Measurements from ENCODE around the gene KRT17. TPM values are rescaled to one million over a fixed set of nuclear protein-coding genes. Genes with fewer than 3 reads are reported as not detected.

Gene KRT17
- total RNA-seq, 1 donor from 2014 or later = 5.9 TPM

DNA sequence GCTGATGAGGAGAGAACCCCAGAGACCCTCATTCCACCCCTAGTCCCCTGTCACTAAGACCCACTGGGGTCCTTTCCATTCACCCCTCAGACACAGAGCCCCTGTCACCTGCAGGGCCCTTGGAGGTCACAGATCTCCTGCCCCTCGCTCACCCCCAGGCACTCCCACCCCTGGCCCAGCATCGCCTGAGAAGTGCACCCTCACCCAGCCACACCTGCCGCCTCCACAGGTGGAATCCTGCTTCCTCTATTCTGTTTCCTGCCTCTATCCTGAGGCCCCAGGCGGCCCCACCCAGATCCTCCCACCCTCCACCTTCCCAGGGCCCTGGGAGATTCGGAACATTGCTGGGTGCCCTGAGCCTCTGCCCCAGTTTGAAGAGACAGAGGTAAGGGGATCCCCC, 13.8 kb upstream of the KRT17 start:
- ATAC-seq (no peak), DNase-seq (no peak)
- no peaks in the 10 kb centered on the region for H3K4me1 ChIP-seq
- H3K4me3 ChIP-seq = no peak overlapping the region
- intact Hi-C loops (cut with DNase I) = no loop called here
- H3K27ac ChIP-seq = no peak overlapping the region
- H3K27me3 ChIP-seq = no peaks in the 10 kb centered on the region
- TF ChIP-seq, protein P1, sequence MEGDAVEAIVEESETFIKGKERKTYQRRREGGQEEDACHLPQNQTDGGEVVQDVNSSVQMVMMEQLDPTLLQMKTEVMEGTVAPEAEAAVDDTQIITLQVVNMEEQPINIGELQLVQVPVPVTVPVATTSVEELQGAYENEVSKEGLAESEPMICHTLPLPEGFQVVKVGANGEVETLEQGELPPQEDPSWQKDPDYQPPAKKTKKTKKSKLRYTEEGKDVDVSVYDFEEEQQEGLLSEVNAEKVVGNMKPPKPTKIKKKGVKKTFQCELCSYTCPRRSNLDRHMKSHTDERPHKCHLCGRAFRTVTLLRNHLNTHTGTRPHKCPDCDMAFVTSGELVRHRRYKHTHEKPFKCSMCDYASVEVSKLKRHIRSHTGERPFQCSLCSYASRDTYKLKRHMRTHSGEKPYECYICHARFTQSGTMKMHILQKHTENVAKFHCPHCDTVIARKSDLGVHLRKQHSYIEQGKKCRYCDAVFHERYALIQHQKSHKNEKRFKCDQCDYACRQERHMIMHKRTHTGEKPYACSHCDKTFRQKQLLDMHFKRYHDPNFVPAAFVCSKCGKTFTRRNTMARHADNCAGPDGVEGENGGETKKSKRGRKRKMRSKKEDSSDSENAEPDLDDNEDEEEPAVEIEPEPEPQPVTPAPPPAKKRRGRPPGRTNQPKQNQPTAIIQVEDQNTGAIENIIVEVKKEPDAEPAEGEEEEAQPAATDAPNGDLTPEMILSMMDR (IDR thresholded peaks at IDR 0.05) = no peak
- no peaks in the 10 kb centered on the region for H3K9me3 ChIP-seq
- no peaks in the 10 kb centered on the region for H3K36me3 ChIP-seq

DNA sequence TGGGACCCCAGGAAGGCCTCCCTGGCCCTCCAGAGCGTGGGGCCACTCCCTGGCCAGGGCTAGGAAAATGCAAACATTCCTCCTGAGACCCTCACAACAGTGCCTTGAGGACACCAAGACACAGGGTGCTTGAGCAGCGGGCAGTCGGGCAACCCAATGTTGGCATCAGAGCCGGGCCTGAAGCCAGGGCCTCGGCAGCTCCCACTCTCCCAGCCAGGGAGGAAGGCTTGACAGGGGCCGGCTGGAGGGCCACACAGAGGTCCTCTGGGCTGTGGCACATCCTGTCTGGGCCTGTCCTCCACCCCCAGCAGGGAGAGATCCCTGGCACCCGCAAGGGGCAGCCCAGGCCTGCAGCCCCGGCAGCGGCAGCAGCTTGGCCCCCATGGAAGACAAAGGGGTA, 12.3 kb upstream of the KRT17 start:
- Histone ChIP-seq H3K9me3 (no peaks in the 10 kb centered on the region), H3K27ac (no peak overlapping the region), H3K36me3 (no peaks in the 10 kb centered on the region), H3K27me3 (no peaks in the 10 kb centered on the region), H3K4me3 (no peak overlapping the region), H3K4me1 (no peaks in the 10 kb centered on the region)
- intact Hi-C loops (cut with DNase I) = no loop called here
- ATAC-seq (no peak), DNase-seq (no peak)
- TF ChIP-seq, protein P1 (IDR thresholded peaks at IDR 0.05) = no peak

DNA sequence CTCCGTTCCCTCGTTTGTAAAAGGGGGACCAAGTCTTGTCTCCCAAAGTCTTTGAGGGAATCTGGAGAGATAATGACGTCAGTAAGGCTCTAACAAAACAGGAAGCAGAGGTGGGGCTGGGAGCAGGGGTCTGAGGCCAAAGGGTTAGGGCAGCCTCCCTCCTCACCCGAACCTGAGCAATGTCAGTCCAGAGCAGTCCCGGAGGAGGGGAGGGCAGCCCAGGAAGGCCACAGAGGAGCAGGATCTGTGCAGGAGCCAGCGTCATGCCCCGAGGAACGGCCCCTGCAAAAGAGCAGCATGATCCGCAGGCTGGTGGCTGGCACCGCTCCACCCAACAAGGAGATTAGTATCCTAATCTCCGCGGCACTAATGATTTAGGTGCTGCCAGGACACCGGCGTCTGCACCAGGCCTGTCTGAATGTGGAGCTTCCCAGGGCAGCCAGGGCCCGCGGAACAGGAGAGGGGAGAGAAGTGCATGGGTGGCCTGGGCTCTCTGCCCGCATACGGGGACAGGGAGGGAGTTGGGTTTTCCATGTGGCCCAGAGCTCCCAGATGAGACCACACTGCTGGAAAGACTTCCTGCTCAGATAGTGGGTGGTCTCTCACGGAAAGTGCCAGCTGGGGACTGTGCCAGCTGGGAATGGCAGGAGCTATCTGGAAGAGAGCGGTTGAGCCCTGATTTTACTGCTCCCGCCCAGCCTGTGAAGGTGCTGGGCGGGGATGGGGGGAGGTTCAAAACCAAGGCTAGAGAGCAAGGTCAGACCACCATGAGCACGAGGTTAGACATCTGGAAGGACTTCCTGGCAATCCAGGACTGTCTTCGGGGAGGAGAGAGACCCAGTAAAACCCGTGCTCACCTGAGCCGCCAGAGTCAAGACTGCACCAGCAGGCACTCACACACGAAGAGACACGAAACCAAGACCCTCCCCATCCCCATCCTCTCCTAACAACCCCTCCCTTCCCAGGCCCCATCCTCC, 11.0 kb upstream of the KRT17 start:
- no peak for DNase-seq
- Histone ChIP-seq H3K27me3 (no peaks in the 10 kb centered on the region), H3K36me3 (no peaks in the 10 kb centered on the region), H3K9me3 (no peaks in the 10 kb centered on the region), H3K27ac (no peak overlapping the region), H3K4me1 (no peaks in the 10 kb centered on the region), H3K4me3 (no peak overlapping the region)
- TF ChIP-seq, protein P1 (IDR thresholded peaks at IDR 0.05) = no peak
- ATAC-seq = no peak
- intact Hi-C loops (cut with DNase I) = no loop called here

DNA sequence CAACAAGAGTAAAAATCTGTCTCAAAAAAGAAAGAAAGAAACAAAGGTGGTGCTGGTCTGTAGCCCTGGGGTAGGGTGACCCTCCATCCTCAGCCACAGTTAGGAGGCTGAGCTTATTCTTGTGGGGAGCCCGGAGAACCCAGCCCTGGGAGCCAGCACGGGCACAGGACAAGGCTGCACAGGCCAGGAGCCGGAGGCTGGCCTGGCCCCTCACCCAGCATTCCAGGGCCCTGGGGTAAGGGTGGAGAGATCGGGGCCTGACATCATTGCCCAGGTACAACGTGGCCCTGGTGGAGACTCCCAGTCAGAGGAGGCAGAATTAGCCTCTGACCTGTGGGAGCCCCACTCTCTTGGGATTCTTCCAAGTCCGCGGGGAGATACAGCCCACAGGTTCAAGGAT, 10.3 kb upstream of the KRT17 start:
- ATAC-seq (no peak), DNase-seq (no peak)
- TF ChIP-seq, protein P1 (IDR thresholded peaks at IDR 0.05) = no peak
- intact Hi-C loops (cut with DNase I) = no loop called here
- no peaks in the 10 kb centered on the region for H3K36me3 ChIP-seq
- no peak overlapping the region for H3K4me3 ChIP-seq
- H3K4me1 ChIP-seq = no peaks in the 10 kb centered on the region
- H3K27ac ChIP-seq = no peak overlapping the region
- H3K27me3 ChIP-seq = no peaks in the 10 kb centered on the region
- H3K9me3 ChIP-seq = no peaks in the 10 kb centered on the region

- H3K36me3 ChIP-seq = no peaks in the 10 kb centered on the region
- no peak overlapping the region for H3K27ac ChIP-seq
- no peaks in the 10 kb centered on the region for H3K27me3 ChIP-seq
- H3K4me1 ChIP-seq = no peaks in the 10 kb centered on the region
- H3K4me3 ChIP-seq = no peak overlapping the region
- no peak for ATAC-seq
- no peaks in the 10 kb centered on the region for H3K9me3 ChIP-seq
- TF ChIP-seq, protein P1 (IDR thresholded peaks at IDR 0.05) = no peak
- intact Hi-C loops (cut with DNase I) = no loop called here
- DNase-seq = no peak
Measured at GRCh38 chr17:41633556-41634199, 9.3 kb upstream of the KRT17 start.

Measured in upper lobe of right lung (tissue), 1 donor.